Measurements from ENCODE around the gene TTC39C.
"Not testable (repeated sequence)": the region's sequence is repeated elsewhere in the genome, so short reads cannot be mapped to it uniquely, and the experiment has no call there.

TTC39C gene

GRCh38 chr18:24018299-24018886 is 3.8 kb downstream of the TTC39C start:
- no peak for DNase-seq

- peak; percentile 57 for DNase-seq
These were observed 5.2 kb downstream of the TTC39C start for GRCh38 chr18:24019641-24020331.

GRCh38 chr18:24021505-24021904 is 7.0 kb downstream of the TTC39C start:
- no peak for DNase-seq

GRCh38 chr18:24022161-24022560 is 7.6 kb downstream of the TTC39C start:
- no peak for DNase-seq

GRCh38 chr18:24023185-24023814 is 8.7 kb downstream of the TTC39C start:
- no peak for DNase-seq

- DNase-seq = no peak
These were observed 9.9 kb downstream of the TTC39C start for GRCh38 chr18:24024425-24024824.

GRCh38 chr18:24026457-24026856 is 11.9 kb downstream of the TTC39C start:
- no peak for DNase-seq

GRCh38 chr18:24027156-24027827 is 12.7 kb downstream of the TTC39C start:
- no peak for DNase-seq

GRCh38 chr18:24028946-24029345 is 14.4 kb downstream of the TTC39C start:
- DNase-seq = not testable (repeated sequence)

GRCh38 chr18:24031318-24031717 is 16.8 kb downstream of the TTC39C start:
- no peak for DNase-seq

GRCh38 chr18:24031916-24032315 is 17.4 kb downstream of the TTC39C start:
- DNase-seq = no peak

GRCh38 chr18:24033641-24034412 is 19.3 kb downstream of the TTC39C start:
- DNase-seq = no peak

GRCh38 chr18:24035316-24035715 is 20.8 kb downstream of the TTC39C start:
- DNase-seq = no peak

- DNase-seq = no peak
These were observed 25.1 kb downstream of the TTC39C start for GRCh38 chr18:24039671-24040070.

GRCh38 chr18:24041691-24042090 is 27.1 kb downstream of the TTC39C start:
- DNase-seq = no peak

- DNase-seq = no peak
These were observed 28.8 kb downstream of the TTC39C start for GRCh38 chr18:24043403-24043802.

- DNase-seq = no peak
These were observed 33.7 kb downstream of the TTC39C start for GRCh38 chr18:24048261-24048660.

GRCh38 chr18:24049142-24049541 is 34.6 kb downstream of the TTC39C start:
- DNase-seq = no peak

GRCh38 chr18:24051031-24051947 is 36.7 kb downstream of the TTC39C start:
- no peak for DNase-seq

- DNase-seq = no peak
These were observed 37.5 kb downstream of the TTC39C start for GRCh38 chr18:24052053-24052452.

- DNase-seq = no peak
These were observed 38.7 kb downstream of the TTC39C start for GRCh38 chr18:24053211-24053610.

GRCh38 chr18:24054130-24054529 is 39.6 kb downstream of the TTC39C start:
- DNase-seq = peak; percentile 47

Data from stimulated activated CD8-positive, alpha-beta memory T cell treated with anti-CD3 and anti-CD28 coated beads, Interleukin-4, amount 100 ng/mL, for 48 hours (primary cell).